HepG2 (cell line): ENCODE results near the gene ITIH3. TPM values are rescaled to one million over a fixed set of nuclear protein-coding genes. Genes with fewer than 3 reads are reported as not detected.

Experiments used
- CENPX ChIP-seq: sonication (generic); formaldehyde crosslinking; IDR thresholded peaks from 2 replicates; pipeline ENCODE4 v1.9.0; 2021; ENCODE audit warnings: mild to moderate bottlenecking, missing genetic modification reagents, moderate library complexity
- ELF4 ChIP-seq: sonication (generic); formaldehyde crosslinking; IDR thresholded peaks from 2 replicates; pipeline ENCODE4 v1.5.0; 2020; ENCODE audit warnings: missing genetic modification reagents, mild to moderate bottlenecking, moderate library complexity, borderline replicate concordance
- HOXA9 ChIP-seq: sonication (generic); formaldehyde crosslinking; IDR thresholded peaks from 2 replicates; pipeline ENCODE4 v1.8.1; 2022; ENCODE audit warnings: missing genetic modification reagents, mild to moderate bottlenecking, moderate library complexity, borderline replicate concordance
- LCORL ChIP-seq, 2 experiments: fragments of 450-650 bp in 1 of 2; sonication (generic) in 1 of 2; formaldehyde crosslinking in 1 of 2; IDR thresholded peaks; 2 replicates each; pipeline versions ENCODE4 v1.5.0 to v1.6.1; 2017 to 2020; ENCODE audit warnings: antibody characterized with exemption in 1 of 2, missing genetic modification reagents in 1 of 2
- MZF1 ChIP-seq: sonication (generic); formaldehyde crosslinking; IDR thresholded peaks from 2 replicates; pipeline ENCODE4 v1.8.1; 2023; ENCODE audit warnings: mild to moderate bottlenecking, missing genetic modification reagents, borderline replicate concordance
- NCOA5 ChIP-seq: sonication (generic); formaldehyde crosslinking; IDR thresholded peaks from 2 replicates; pipeline ENCODE4 v1.4.0; 2020; ENCODE audit warnings: missing genetic modification reagents
- NR2C2 ChIP-seq: sonication (generic); formaldehyde crosslinking; IDR thresholded peaks from 2 replicates; pipeline ENCODE4 v1.4.0; 2020; ENCODE audit warnings: missing genetic modification reagents, mild to moderate bottlenecking, moderate library complexity, borderline replicate concordance
- PCBP1 ChIP-seq: fragments of 200-400 bp; formaldehyde crosslinking; IDR thresholded peaks from 2 replicates; pipeline ENCODE4 v1.6.1; 2017; ENCODE audit warnings: mild to moderate bottlenecking, low read depth, low read length, borderline replicate concordance
- RARG ChIP-seq: sonication (generic); formaldehyde crosslinking; IDR thresholded peaks from 2 replicates; pipeline ENCODE4 v1.4.0; 2020; ENCODE audit warnings: low read depth, mild to moderate bottlenecking, missing genetic modification reagents
- SATB2 ChIP-seq: sonication (generic); formaldehyde crosslinking; IDR thresholded peaks from 2 replicates; pipeline ENCODE4 v1.5.0; 2020; ENCODE audit warnings: missing genetic modification reagents
- SNAI1 ChIP-seq: sonication (generic); formaldehyde crosslinking; IDR thresholded peaks from 2 replicates; pipeline ENCODE4 v1.5.0; 2020; ENCODE audit warnings: mild to moderate bottlenecking, missing genetic modification reagents, borderline replicate concordance
- SP5 ChIP-seq: IDR thresholded peaks from 2 replicates; pipeline ENCODE4 v1.6.1; 2016; ENCODE audit warnings: low read depth, borderline replicate concordance
- ZNF30 ChIP-seq: sonication (generic); formaldehyde crosslinking; IDR thresholded peaks from 2 replicates; pipeline ENCODE4 v1.5.0; 2020; ENCODE audit warnings: mild to moderate bottlenecking, missing genetic modification reagents
- ZNF335 ChIP-seq: sonication (generic); formaldehyde crosslinking; IDR thresholded peaks from 2 replicates; pipeline ENCODE4 v1.4.0; 2020; ENCODE audit warnings: missing genetic modification reagents
- ZNF558 ChIP-seq: sonication (generic); formaldehyde crosslinking; IDR thresholded peaks from 2 replicates; pipeline ENCODE4 v1.9.0; 2022; ENCODE audit warnings: mild to moderate bottlenecking, missing genetic modification reagents, borderline replicate concordance
- ZNF564 ChIP-seq: sonication (generic); formaldehyde crosslinking; IDR thresholded peaks from 2 replicates; pipeline ENCODE4 v1.8.1; 2023; ENCODE audit warnings: mild to moderate bottlenecking, missing genetic modification reagents
- ZNF589 ChIP-seq: sonication (generic); formaldehyde crosslinking; conservative IDR thresholded peaks from 2 replicates; pipeline ENCODE4 v1.8.0; 2022; ENCODE audit warnings: mild to moderate bottlenecking, moderate library complexity, missing genetic modification reagents
- ZNF766 ChIP-seq: sonication (generic); formaldehyde crosslinking; IDR thresholded peaks from 2 replicates; pipeline ENCODE4 v1.5.0; 2020; ENCODE audit warnings: missing genetic modification reagents, borderline replicate concordance
- ZNF839 ChIP-seq: sonication (generic); formaldehyde crosslinking; IDR thresholded peaks from 2 replicates; pipeline ENCODE4 v1.4.0; 2020; ENCODE audit warnings: missing genetic modification reagents, mild to moderate bottlenecking, borderline replicate concordance
- ZNF891 ChIP-seq: sonication (generic); formaldehyde crosslinking; IDR thresholded peaks from 2 replicates; pipeline ENCODE4 v1.5.0; 2020; ENCODE audit warnings: mild to moderate bottlenecking, missing genetic modification reagents
- polyA plus RNA-seq, 8 experiments: library from polyadenylated mRNA; depleted of rRNA in 3 of 8; stranded (reverse) in 7 of 8; unstranded in 1 of 8; fragments of >200 nt; fragmentation: Illumina TruSeq in 4 of 8; extraction: Trizol in 4 of 8; gene quantifications; 2 replicates each; pipeline versions ENCODE4 v1.2.1 to v1.2.3, GENCODE V29; 2011 to 2016; ENCODE audit warnings: low read depth in 4 of 8, missing spikeins in 1 of 8, mixed read lengths in 1 of 8; ENCODE audit not compliant: insufficient read depth in 1 of 8
- total RNA-seq, 5 experiments: library from RNA; depleted of rRNA; stranded (reverse); fragments of >200 nt; fragmentation: Illumina TruSeq; extraction: Trizol; gene quantifications; 2 replicates each; pipeline ENCODE4 v1.2.3, GENCODE V29; 2016; ENCODE audit warnings: low read depth in 1 of 5
- TF ChIP-seq, protein P1 (sequence below): sonication (generic); formaldehyde crosslinking; IDR thresholded peaks from 2 replicates; pipeline ENCODE4 v1.4.0; 2020; ENCODE audit warnings: low read depth, mild to moderate bottlenecking, missing genetic modification reagents
- TF ChIP-seq, protein P2 (sequence below): sonication (generic); formaldehyde crosslinking; conservative IDR thresholded peaks from 2 replicates; pipeline ENCODE4 v1.4.0; 2020; ENCODE audit warnings: missing genetic modification reagents
- TF ChIP-seq, protein P3 (sequence below): sonication (generic); formaldehyde crosslinking; IDR thresholded peaks from 2 replicates; pipeline ENCODE4 v1.9.0; 2021; ENCODE audit warnings: missing genetic modification reagents, mild to moderate bottlenecking, borderline replicate concordance
- TF ChIP-seq, protein P4 (sequence below): sonication (generic); formaldehyde crosslinking; IDR thresholded peaks from 2 replicates; pipeline ENCODE4 v1.4.0; 2020; ENCODE audit warnings: missing genetic modification reagents

The ITIH3 gene
- total and polyA plus RNA-seq, 2 of the 13 experiments (the other 11 are each of a cell fraction or from before 2014, with no cell fraction given) = 105 to 632 TPM

DNA sequence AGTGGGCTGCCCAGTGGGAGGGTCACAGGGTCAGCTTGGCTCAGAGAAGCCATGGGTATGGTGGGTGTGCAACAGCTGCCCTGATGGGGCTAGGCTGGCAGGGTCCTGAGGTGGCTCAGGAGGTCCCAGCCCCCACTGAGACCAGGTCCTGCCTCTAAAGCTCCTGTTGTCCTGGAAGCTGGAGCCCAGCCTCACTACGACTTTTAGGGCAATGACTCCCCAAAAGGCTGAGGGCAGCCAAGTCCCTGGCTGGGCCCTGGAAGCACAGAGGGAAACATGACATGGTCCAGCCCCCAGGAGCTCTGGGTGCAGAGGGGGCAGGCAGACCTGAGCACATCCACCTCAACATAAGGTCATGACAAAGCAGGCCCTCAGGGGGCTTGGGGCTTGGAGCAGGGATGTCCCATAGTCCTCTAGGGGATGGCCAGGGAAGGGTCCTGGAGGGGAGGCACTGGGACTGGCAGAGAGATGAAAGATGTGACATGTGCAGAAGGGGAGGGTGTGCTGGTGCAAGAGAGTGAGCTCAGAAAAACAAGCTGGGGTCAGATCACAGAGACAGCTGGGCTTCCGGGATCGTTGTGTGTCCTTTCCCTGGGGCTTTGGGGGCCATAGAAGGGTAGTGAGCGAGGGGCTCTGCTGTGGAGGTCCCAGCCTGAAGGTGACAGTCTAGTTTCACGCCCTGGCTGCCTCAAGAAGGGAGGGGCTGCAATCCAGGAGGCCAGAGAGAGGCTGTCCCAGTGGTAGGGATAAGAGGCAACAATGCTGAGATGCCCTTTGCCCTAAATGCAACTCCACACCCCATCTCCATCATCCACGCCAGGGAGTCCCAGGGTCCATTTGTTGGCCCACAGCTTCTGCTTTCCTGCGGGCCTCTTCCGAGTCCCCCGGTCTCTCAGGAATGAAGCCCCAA lies 639 bp upstream of the ITIH3 start (continued):
- TF ChIP-seq, protein P1, sequence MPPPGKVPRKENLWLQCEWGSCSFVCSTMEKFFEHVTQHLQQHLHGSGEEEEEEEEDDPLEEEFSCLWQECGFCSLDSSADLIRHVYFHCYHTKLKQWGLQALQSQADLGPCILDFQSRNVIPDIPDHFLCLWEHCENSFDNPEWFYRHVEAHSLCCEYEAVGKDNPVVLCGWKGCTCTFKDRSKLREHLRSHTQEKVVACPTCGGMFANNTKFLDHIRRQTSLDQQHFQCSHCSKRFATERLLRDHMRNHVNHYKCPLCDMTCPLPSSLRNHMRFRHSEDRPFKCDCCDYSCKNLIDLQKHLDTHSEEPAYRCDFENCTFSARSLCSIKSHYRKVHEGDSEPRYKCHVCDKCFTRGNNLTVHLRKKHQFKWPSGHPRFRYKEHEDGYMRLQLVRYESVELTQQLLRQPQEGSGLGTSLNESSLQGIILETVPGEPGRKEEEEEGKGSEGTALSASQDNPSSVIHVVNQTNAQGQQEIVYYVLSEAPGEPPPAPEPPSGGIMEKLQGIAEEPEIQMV (CRISPR knock-in tag) = no peak
- TF ChIP-seq ZNF589 (CRISPR knock-in tag) = no peak
- no peak for TF ChIP-seq SP5
- TF ChIP-seq ZNF335 (CRISPR knock-in tag) = no peak
- TF ChIP-seq PCBP1 = no peak
- no peak for TF ChIP-seq NCOA5 (CRISPR knock-in tag)
- TF ChIP-seq, protein P2, sequence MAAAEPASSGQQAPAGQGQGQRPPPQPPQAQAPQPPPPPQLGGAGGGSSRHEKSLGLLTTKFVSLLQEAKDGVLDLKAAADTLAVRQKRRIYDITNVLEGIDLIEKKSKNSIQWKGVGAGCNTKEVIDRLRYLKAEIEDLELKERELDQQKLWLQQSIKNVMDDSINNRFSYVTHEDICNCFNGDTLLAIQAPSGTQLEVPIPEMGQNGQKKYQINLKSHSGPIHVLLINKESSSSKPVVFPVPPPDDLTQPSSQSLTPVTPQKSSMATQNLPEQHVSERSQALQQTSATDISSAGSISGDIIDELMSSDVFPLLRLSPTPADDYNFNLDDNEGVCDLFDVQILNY (CRISPR knock-in tag) = no peak
- TF ChIP-seq ZNF564 (CRISPR knock-in tag) = no peak
- TF ChIP-seq ZNF30 = no peak
- TF ChIP-seq, protein P3, sequence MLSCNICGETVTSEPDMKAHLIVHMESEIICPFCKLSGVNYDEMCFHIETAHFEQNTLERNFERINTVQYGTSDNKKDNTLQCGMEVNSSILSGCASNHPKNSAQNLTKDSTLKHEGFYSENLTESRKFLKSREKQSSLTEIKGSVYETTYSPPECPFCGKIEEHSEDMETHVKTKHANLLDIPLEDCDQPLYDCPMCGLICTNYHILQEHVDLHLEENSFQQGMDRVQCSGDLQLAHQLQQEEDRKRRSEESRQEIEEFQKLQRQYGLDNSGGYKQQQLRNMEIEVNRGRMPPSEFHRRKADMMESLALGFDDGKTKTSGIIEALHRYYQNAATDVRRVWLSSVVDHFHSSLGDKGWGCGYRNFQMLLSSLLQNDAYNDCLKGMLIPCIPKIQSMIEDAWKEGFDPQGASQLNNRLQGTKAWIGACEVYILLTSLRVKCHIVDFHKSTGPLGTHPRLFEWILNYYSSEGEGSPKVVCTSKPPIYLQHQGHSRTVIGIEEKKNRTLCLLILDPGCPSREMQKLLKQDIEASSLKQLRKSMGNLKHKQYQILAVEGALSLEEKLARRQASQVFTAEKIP (CRISPR knock-in tag) = no peak
- TF ChIP-seq RARG = no peak
- TF ChIP-seq, protein P4, sequence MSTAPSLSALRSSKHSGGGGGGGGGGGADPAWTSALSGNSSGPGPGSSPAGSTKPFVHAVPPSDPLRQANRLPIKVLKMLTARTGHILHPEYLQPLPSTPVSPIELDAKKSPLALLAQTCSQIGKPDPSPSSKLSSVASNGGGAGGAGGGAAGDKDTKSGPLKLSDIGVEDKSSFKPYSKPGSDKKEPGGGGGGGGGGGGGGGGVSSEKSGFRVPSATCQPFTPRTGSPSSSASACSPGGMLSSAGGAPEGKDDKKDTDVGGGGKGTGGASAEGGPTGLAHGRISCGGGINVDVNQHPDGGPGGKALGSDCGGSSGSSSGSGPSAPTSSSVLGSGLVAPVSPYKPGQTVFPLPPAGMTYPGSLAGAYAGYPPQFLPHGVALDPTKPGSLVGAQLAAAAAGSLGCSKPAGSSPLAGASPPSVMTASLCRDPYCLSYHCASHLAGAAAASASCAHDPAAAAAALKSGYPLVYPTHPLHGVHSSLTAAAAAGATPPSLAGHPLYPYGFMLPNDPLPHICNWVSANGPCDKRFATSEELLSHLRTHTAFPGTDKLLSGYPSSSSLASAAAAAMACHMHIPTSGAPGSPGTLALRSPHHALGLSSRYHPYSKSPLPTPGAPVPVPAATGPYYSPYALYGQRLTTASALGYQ (CRISPR knock-in tag) = no peak
- TF ChIP-seq ZNF891 (CRISPR knock-in tag) = no peak
- TF ChIP-seq HOXA9 (CRISPR knock-in tag) = no peak
- TF ChIP-seq ZNF839 (CRISPR knock-in tag) = no peak
- TF ChIP-seq LCORL (IDR thresholded peaks at IDR 0.05) = no peak
- TF ChIP-seq LCORL (CRISPR knock-in tag; IDR thresholded peaks at IDR 0.05) = peak; percentile 16; the same call in 1 of the 2 replicates
- TF ChIP-seq SATB2 = no peak
- TF ChIP-seq MZF1 (CRISPR knock-in tag) = peak; percentile 81; the same call in 1 of the 2 replicates
- TF ChIP-seq ZNF558 (CRISPR knock-in tag) = no peak
- TF ChIP-seq SNAI1 = no peak
- TF ChIP-seq ZNF766 (CRISPR knock-in tag) = no peak
- no peak for TF ChIP-seq NR2C2 (CRISPR knock-in tag)
- no peak for TF ChIP-seq ELF4 (CRISPR knock-in tag)
- TF ChIP-seq CENPX (CRISPR knock-in tag) = no peak
